BJ (cell line): ENCODE data around the gene SLC41A3. TPM values are rescaled to one million over a fixed set of nuclear protein-coding genes. Genes with fewer than 3 reads are reported as not detected.

ENCODE experiments used
- CTCF ChIA-PET: fragments of 350-600 bp; formaldehyde crosslinking; extraction: SDS; loops from one replicate; lab custom pipeline; 2021; ENCODE audit warnings: antibody characterized with exemption, inconsistent platforms; lab: Yijun Ruan, JAX
- POLR2A ChIA-PET: fragments of 300-600 bp; sonication (Branson Sonifier 250); formaldehyde crosslinking; extraction: SDS; loops from one replicate; lab custom pipeline; 2021; ENCODE audit warnings: antibody characterized with exemption; lab: Charles Lee
- DNase-seq: peaks from one replicate; pipeline ENCODE4 v3.0.0-alpha.2; 2011; ENCODE audit warnings: low read depth
- H3K27me3 ChIP-seq: 2 replicates; pipeline ENCODE4 v1.6.0; 2011; ENCODE audit warnings: low read length; ENCODE audit not compliant: control insufficient read depth, insufficient read depth
- H3K36me3 ChIP-seq: 2 replicates; pipeline ENCODE4 v1.5.1; 2011; ENCODE audit warnings: low read length; ENCODE audit not compliant: control insufficient read depth, insufficient read depth
- H3K4me3 ChIP-seq: 2 replicates; pipeline ENCODE4 v1.5.1; 2011; ENCODE audit warnings: low read depth, mild to moderate bottlenecking, control low read depth, low read length
- polyA plus RNA-seq: library from polyadenylated mRNA; depleted of rRNA; stranded (reverse); fragments of >200 nt; gene quantifications from 2 replicates; pipeline ENCODE4 v1.2.3, GENCODE V29; 2011
- TF ChIP-seq, protein P1 (sequence below): IDR thresholded peaks from 2 replicates; pipeline ENCODE4 v1.5.1; 2011; ENCODE audit warnings: low read depth, mild to moderate bottlenecking, control low read depth, inconsistent platforms, low read length, moderate library complexity; ENCODE audit not compliant: insufficient read depth

SLC41A3 gene
- polyA plus RNA-seq, 1 experiment = 70.8 TPM

DNA sequence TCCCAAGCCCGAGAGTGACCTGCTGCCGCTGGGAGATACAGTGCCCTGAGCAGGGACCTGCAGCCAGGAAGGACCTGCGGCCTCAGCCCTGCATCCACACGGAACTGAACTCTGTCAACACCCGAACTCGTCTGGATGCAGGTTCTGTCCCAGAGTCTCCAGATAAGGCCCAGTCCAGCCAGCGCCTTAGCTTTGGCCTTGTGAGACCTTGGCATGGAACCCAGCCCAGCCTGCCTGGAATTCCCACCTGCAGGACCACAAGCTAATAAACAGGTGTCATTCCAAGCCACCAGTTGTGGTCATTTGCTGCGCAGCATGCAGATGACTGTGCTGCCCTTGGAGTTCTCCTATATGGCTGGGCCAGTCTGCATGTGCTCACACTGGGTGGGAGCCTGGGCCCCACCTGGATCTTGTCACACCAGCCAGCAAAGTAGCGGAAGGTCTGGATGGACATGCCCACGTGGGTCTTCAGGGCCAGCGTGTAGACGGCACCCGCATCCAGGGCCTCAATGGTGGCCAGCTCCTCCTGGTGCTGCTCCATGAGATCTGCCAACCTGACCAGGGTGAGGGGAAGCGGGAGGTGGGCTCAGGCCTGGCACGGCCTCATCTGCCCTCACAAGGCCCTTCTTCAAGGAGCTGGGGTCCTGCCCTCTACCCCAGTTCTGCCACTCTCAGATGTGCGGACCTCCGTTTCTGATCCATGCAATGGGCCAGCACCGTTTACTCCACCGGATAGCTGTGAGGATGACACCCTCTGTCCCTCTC, 47.2 kb upstream of the SLC41A3 start:
- H3K36me3 ChIP-seq = no peaks in the 10 kb centered on the region
- DNase-seq = no peak
- TF ChIP-seq, protein P1, sequence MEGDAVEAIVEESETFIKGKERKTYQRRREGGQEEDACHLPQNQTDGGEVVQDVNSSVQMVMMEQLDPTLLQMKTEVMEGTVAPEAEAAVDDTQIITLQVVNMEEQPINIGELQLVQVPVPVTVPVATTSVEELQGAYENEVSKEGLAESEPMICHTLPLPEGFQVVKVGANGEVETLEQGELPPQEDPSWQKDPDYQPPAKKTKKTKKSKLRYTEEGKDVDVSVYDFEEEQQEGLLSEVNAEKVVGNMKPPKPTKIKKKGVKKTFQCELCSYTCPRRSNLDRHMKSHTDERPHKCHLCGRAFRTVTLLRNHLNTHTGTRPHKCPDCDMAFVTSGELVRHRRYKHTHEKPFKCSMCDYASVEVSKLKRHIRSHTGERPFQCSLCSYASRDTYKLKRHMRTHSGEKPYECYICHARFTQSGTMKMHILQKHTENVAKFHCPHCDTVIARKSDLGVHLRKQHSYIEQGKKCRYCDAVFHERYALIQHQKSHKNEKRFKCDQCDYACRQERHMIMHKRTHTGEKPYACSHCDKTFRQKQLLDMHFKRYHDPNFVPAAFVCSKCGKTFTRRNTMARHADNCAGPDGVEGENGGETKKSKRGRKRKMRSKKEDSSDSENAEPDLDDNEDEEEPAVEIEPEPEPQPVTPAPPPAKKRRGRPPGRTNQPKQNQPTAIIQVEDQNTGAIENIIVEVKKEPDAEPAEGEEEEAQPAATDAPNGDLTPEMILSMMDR = no peak
- ChIA-PET POLR2A (no interaction called here), CTCF (interaction anchor here (1.2 to 4.0 kb wide), 5 partner anchors 16 to 258 kb away, joined by 3 to 53 read pairs (median 4); no protein-coding TSS in a partner anchor)
- H3K4me3 ChIP-seq = no peak overlapping the region
- H3K27me3 ChIP-seq = peaks cover 8% of the 10 kb centered on the region

DNA sequence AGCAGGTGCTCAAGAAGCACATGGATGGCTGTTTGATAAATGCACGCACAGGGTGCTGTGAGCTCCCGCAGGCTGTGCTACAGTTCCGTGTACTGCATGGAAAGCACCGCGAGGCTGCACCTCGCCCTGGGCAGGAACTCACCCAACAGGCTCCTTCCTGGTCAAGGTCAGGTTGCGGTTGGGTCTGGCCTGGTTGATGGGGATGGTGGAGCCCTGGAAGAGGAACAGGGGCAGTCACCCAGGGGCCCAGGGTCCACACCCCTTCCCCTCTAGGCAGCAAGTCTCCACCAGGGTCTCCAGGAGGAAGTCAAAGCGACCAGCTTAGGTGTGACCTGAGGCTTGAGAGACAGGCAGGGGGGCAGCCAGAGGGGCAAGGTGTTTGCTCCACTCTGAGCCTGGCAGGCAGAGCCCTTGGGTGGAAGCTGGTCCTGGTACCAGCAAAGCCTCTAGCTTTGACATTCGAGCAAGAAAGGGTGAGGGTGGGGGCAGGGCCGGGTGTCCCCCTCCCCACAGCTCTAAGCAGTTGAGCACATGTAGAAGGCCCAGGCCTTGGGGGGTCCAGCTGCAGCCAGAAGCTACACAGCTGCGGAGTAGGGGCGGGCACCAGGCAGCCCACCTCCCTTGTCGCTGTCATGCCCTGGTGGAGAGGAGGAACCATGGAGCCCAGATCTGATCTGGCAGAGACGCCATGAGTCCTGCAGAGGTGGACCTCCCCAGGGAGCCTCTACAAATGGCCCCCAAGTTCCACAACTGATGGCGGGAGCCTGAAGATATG, 46.3 kb upstream of the SLC41A3 start:
- no peaks in the 10 kb centered on the region for H3K36me3 ChIP-seq
- H3K27me3 ChIP-seq = peaks cover 9% of the 10 kb centered on the region
- TF ChIP-seq, protein P1 = no peak
- POLR2A ChIA-PET = no interaction called here
- no peak for DNase-seq
- H3K4me3 ChIP-seq = no peak overlapping the region
- CTCF ChIA-PET = interaction anchor here (1.2 to 1.3 kb wide), 2 partner anchors 16 to 34 kb away, joined by 3 to 4 read pairs; no protein-coding TSS in a partner anchor

DNA sequence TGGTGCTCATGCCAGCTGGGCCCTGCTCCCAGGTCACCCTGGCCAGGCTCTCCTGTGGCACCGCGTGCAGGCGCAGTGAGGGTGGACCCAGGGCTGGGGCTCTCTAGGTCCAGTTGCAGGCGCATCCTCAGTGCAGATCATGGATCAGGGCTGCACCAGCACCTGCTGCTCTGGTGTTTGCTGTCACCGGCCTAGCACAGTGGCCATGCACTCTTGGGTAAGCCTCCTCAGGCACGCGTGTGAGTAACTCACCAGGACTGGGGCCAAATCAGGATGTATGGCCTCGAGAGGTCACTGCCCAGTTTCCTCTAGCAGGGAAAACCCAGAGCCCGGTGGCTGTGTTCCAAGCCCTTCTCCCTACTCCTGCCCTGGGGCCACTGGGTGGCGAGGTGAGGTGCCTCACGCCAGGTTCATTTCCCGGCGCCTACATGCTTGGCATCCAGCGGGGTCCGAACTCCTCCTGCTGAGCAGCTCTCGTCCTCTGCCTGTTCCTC, 45.5 kb upstream of the SLC41A3 start:
- H3K27me3 ChIP-seq = peaks cover 12% of the 10 kb centered on the region
- no peak overlapping the region for H3K4me3 ChIP-seq
- TF ChIP-seq, protein P1 = no peak
- POLR2A ChIA-PET = no interaction called here
- no peak for DNase-seq
- CTCF ChIA-PET = interaction anchor here (0.9 kb wide), 1 partner anchor 259 kb away, joined by 3 read pairs; no protein-coding TSS in a partner anchor
- H3K36me3 ChIP-seq = no peaks in the 10 kb centered on the region

DNA sequence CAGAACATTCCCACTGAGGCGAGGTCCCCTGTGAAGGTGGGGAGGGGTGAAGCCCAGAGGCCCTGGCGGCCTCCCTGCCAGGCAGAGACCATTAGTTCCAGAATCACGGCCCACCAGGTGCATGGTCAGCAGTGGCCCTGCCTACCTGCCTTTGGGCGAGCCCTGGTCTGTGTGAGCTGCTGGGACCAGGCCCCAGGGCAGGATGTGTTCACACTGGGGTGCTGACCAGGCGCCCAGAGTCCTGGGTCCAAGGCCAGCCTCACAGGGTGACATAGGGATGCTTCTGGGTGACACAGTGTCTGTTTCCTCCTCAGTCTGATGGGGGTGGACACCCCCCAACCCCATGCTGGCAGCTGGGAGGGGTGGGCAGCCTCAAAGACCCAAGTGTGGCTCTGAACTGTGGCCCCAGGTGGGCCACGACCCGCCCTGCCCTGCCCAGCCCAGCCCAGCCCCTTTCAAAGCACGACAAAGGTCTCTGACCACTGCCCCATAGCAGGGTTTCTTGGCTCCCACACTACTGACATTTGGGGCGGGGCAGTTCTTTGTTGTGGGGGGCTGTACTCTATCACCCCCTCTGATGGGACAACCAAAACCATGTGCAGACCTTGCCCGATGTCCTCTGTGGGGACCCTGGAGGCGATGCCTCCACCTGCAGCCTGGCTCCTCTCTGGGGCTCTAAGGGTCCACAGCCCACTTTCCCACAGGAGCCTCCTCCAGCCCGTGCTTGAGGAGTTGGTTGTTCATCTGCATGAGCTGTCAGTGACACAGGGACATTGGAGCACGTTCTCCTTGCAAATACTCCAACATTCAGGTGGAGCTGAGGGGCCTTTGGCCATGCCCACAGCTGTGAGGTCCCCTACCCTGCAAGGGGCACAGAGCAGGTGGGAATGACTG, 44.8 kb upstream of the SLC41A3 start:
- H3K27me3 ChIP-seq = peaks cover 12% of the 10 kb centered on the region
- ChIA-PET CTCF (interaction anchor here (0.9 kb wide), 1 partner anchor 260 kb away, joined by 3 read pairs; no protein-coding TSS in a partner anchor), POLR2A (no interaction called here)
- TF ChIP-seq, protein P1 = no peak
- no peaks in the 10 kb centered on the region for H3K36me3 ChIP-seq
- H3K4me3 ChIP-seq = no peak overlapping the region
- DNase-seq = no peak
